Activated T-cell treated with anti-CD3 and anti-CD28 coated beads for 1 hour (primary cell): ENCODE results near the gene CEPT1.

Source experiments
- DNase-seq: peaks from one replicate; pipeline ENCODE4 v3.0.0-alpha.2; 2020; ENCODE audit warnings: low read depth

Gene CEPT1

GRCh38 chr1:111147948-111148347 is 7.9 kb downstream of the CEPT1 start:
- DNase-seq: no peak

- no peak for DNase-seq
Measured at GRCh38 chr1:111148376-111148881, 8.4 kb downstream of the CEPT1 start.

GRCh38 chr1:111151838-111152237 is 11.8 kb downstream of the CEPT1 start:
- DNase-seq: no peak

- DNase-seq: no peak
Measured at GRCh38 chr1:111154021-111154999, 14.3 kb downstream of the CEPT1 start.

- no peak for DNase-seq
Measured at GRCh38 chr1:111157431-111157830, 17.4 kb downstream of the CEPT1 start.

- DNase-seq: no peak
Measured at GRCh38 chr1:111161843-111162487, 21.9 kb downstream of the CEPT1 start.

GRCh38 chr1:111162488-111162880 is 22.5 kb downstream of the CEPT1 start:
- DNase-seq: no peak

- DNase-seq: no peak
Measured at GRCh38 chr1:111163363-111163762, 23.3 kb downstream of the CEPT1 start.

- no peak for DNase-seq
Measured at GRCh38 chr1:111164151-111164550, 24.1 kb downstream of the CEPT1 start.

- DNase-seq: no peak
Measured at GRCh38 chr1:111172463-111172862, 32.4 kb downstream of the CEPT1 start.

GRCh38 chr1:111174070-111174469 is 34.0 kb downstream of the CEPT1 start:
- no peak for DNase-seq

- no peak for DNase-seq
Measured at GRCh38 chr1:111175349-111175748, 35.3 kb downstream of the CEPT1 start.

GRCh38 chr1:111176678-111177077 is 36.7 kb downstream of the CEPT1 start:
- no peak for DNase-seq

GRCh38 chr1:111179968-111180533 is 40.0 kb downstream of the CEPT1 start:
- DNase-seq: no peak

GRCh38 chr1:111182052-111182451 is 42.0 kb downstream of the CEPT1 start:
- DNase-seq: no peak

GRCh38 chr1:111183308-111184069 is 43.5 kb downstream of the CEPT1 start:
- no peak for DNase-seq

GRCh38 chr1:111184663-111185062 is 44.6 kb downstream of the CEPT1 start:
- DNase-seq: no peak

- no peak for DNase-seq
Measured at GRCh38 chr1:111190931-111191451, 51.0 kb downstream of the CEPT1 start.

- no peak for DNase-seq
Measured at GRCh38 chr1:111191496-111191895, 51.5 kb downstream of the CEPT1 start.

GRCh38 chr1:111192074-111192473 is 52.1 kb downstream of the CEPT1 start:
- DNase-seq: no peak

GRCh38 chr1:111192658-111193519 is 52.9 kb downstream of the CEPT1 start:
- DNase-seq: no peak
